Myocyte (in vitro differentiated cells): ENCODE measurements around the gene FRMPD2. TPM values are rescaled to one million over a fixed set of nuclear protein-coding genes. Genes with fewer than 3 reads are reported as not detected.
"Not testable (repeated sequence)": the region's sequence is repeated elsewhere in the genome, so short reads cannot be mapped to it uniquely, and the experiment has no call there.

Experiments used
- DNase-seq: peaks from one replicate; pipeline ENCODE4 v3.0.0-alpha.2; 2012; ENCODE audit warnings: low read depth
- total RNA-seq: library from RNA; depleted of rRNA; stranded (reverse); fragments of >200 nt; gene quantifications from 2 replicates; pipeline ENCODE4 v1.2.3, GENCODE V29; 2014

Gene FRMPD2
- total RNA-seq, 1 donor from 2014 or later = not detected

- DNase-seq = no peak
Observed at GRCh38 chr10:48209241-48209640, 65.3 kb downstream of the FRMPD2 start.

- DNase-seq = no peak
Observed at GRCh38 chr10:48207853-48208252, 66.6 kb downstream of the FRMPD2 start.

DNA sequence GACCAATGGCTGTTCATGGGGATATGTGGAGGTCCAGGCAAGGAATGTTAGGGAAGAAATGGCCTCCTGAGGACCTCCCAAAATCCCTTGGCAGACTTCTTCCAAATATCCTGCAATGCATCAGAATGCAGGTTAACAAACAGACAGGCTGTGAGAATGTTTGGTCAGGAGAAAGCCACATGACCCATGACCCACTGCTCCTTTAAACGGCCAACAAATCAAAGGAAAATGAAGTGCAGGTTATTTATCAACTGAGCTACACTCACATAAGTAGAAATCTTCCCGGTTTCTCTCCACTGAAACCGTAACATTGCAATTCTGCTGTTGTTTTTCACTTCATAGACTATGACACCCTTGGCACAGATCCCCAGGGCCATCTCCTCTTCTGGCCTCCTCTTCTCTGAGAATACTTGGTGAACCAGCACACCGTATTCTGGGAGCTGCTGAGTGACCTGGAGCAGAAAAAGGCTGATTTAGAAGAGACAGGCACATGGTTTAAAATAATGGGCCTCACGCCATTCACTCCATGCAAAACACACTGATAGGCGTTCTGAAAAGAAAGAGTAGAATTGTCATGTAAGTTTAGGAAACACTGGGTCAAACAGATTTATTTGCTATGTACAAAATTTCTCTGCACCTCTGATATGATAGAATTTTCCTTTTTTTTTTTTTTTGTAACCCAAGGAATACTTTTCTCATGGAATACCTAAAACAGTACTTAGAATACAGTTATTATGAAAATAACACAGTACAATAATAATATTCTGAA is 67.8 kb downstream of the FRMPD2 start:
- DNase-seq = no peak

- DNase-seq = no peak
Observed at GRCh38 chr10:48205918-48206317, 68.6 kb downstream of the FRMPD2 start.

GRCh38 chr10:48199580-48200377 is 74.7 kb downstream of the FRMPD2 start:
- DNase-seq = peak; percentile 13

GRCh38 chr10:48197236-48197899 is 77.1 kb downstream of the FRMPD2 start:
- DNase-seq = no peak

- no peak for DNase-seq
Observed at GRCh38 chr10:48195803-48196202, 78.7 kb downstream of the FRMPD2 start.

- DNase-seq = peak; percentile 10
Observed at GRCh38 chr10:48194830-48195229, 79.7 kb downstream of the FRMPD2 start.

- DNase-seq = no peak
Observed at GRCh38 chr10:48193556-48193955, 80.9 kb downstream of the FRMPD2 start.

GRCh38 chr10:48192881-48193450 is 81.5 kb downstream of the FRMPD2 start:
- DNase-seq = no peak

GRCh38 chr10:48187713-48188485 is 86.6 kb downstream of the FRMPD2 start:
- DNase-seq = peak; percentile 4

- no peak for DNase-seq
Observed at GRCh38 chr10:48187126-48187525, 87.4 kb downstream of the FRMPD2 start.

GRCh38 chr10:48186264-48186804 is 88.2 kb downstream of the FRMPD2 start:
- DNase-seq = not testable (repeated sequence)

DNA sequence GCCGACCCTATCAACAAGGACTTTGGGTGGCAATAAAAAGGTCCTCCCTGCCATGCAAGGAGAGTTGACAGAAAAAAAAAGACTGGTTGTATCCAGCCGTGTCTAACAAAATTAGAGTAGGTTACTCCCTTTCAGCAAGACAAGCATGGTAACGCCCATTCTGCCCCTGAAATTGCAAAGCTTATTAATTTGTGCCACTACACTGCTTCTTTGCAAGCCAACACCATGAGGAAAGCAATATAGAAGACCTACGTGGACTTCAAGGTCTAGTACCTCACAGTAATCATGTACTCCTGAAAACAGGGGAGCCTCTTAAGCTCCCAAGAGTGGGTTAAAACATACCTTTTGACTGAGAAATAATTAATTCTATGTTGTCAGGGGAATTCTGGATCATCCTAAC is 90.3 kb downstream of the FRMPD2 start:
- no peak for DNase-seq

GRCh38 chr10:48172715-48173114 is 101.8 kb downstream of the FRMPD2 start:
- DNase-seq = not testable (repeated sequence)

DNA sequence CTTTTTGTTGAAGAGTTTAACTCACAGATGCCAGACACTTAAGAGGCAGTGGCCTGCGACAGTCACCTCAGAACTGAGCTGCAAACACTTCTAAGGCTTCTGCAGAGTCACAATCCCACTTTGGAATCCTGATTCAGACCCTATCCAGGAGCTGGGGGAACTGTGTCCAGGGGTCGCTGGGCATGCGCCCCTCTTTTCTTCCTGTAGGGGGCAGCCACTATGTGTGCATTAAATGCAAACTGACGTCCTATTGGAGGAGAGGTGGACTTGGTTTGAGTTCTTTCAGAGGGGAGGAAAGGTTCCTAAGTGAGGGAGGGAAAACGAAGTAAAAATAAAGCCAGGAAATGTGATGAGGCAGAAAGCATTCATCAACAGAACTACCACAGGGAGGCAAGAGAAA is 113.8 kb downstream of the FRMPD2 start:
- not testable (repeated sequence) for DNase-seq

DNA sequence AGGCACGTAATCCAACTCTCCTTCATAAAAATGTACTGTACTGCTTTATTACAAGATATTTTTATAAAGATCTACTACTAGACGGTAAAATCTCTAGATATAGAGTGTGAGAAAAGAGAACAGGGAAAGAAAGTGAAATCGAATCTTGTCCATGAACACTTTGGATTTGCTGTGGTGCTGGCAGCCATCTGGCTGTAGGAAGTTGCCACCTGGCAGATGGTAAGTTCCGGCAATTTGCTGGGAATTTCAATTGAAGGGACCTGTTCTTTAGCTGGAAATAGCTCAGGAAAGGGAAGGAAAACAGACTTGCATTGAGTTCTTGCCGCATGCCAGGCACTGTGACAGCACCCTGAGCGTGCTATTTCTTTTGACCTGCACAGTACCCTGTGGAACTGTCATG is 114.3 kb downstream of the FRMPD2 start:
- DNase-seq = not testable (repeated sequence)

DNA sequence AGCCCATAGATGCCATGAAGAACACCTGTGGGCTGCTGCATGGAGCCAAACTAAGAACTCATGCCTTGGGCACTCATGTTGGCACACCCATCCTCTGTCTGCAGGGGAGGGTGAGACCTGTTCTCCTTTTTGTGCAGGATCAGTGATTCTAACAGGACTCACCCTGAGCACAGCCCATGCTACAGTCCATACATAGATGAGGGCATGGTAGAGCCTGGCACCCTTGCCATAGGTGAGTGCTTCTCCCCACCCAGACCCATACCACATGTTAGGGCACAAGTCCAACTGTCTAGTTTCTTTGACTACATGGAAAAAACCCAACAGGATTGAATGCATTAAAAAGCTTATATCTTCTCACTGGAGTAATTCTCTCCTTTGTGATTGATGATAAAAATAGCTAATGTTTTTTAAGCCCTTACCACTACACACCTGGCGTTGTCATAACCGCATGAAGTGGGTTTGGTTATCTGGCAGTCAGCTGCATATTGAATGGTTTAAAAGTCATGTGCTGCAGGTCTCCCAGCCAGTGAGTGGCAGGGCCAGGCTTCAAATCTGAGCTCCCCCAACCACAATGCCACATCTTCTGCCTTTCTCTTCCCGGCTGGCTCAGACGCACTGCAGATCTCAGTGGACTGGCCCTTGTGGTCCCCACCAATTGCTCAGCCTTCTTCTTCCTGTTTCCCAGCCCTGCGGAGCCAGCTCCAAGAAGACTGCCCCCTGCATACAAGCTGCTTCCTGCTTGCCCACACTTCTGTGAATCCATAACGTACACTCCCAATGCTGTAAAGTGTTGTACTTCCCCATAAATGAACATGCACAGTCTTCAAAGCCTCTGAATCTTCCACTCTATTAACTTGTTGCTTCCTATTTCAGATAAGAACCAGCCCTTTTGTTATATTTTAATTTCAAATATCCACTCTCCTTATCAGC is 120.0 kb downstream of the FRMPD2 start:
- DNase-seq = not testable (repeated sequence)

- DNase-seq = not testable (repeated sequence)
Observed at GRCh38 chr10:48147643-48148042, 126.9 kb downstream of the FRMPD2 start.
